H9 (cell line): Measurements from ENCODE around the gene STXBP6. TPM values are rescaled to one million over a fixed set of nuclear protein-coding genes. Genes with fewer than 3 reads are reported as not detected.

ENCODE experiments used
- DNase-seq: peaks from one replicate; pipeline ENCODE4 v3.0.0-alpha.2; 2017
- H2AFZ ChIP-seq: one replicate; pipeline ENCODE4 v1.6.1; 2013; ENCODE audit warnings: mild to moderate bottlenecking, low read length, control low read depth, moderate library complexity
- H2AK5ac ChIP-seq: 2 replicates; pipeline ENCODE4 v1.6.1; 2013; ENCODE audit warnings: low read length, control low read depth, mixed read lengths; ENCODE audit not compliant: insufficient read length
- H2BK120ac ChIP-seq: one replicate; pipeline ENCODE4 v1.6.1; 2013; ENCODE audit warnings: low read depth, mild to moderate bottlenecking, low read length, control low read depth, inconsistent platforms; ENCODE audit not compliant: poor library complexity, severe bottlenecking
- H2BK12ac ChIP-seq: 2 replicates; pipeline ENCODE4 v1.6.1; 2013; ENCODE audit warnings: low read length, control low read depth, mixed read lengths, low read depth; ENCODE audit not compliant: insufficient read length
- H2BK15ac ChIP-seq: 2 replicates; pipeline ENCODE4 v1.6.1; 2013; ENCODE audit warnings: low read depth, low read length, control low read depth
- H2BK20ac ChIP-seq: one replicate; pipeline ENCODE4 v1.6.1; 2013; ENCODE audit warnings: low read depth, mild to moderate bottlenecking, low read length, control low read depth, inconsistent platforms; ENCODE audit not compliant: poor library complexity, severe bottlenecking
- H2BK5ac ChIP-seq: 2 replicates; pipeline ENCODE4 v1.6.1; 2013; ENCODE audit warnings: low read length, control low read depth, mixed read lengths; ENCODE audit not compliant: insufficient read length
- H3K14ac ChIP-seq: 2 replicates; pipeline ENCODE4 v1.6.1; 2013; ENCODE audit warnings: low read length, control low read depth; ENCODE audit not compliant: insufficient read depth
- H3K18ac ChIP-seq: 2 replicates; pipeline ENCODE4 v1.6.1; 2013; ENCODE audit warnings: low read depth, mild to moderate bottlenecking, mixed read lengths, low read length, control low read depth; ENCODE audit not compliant: insufficient read length
- H3K23ac ChIP-seq: 2 replicates; pipeline ENCODE4 v1.6.1; 2013; ENCODE audit warnings: low read length, control low read depth, mixed read lengths, low read depth; ENCODE audit not compliant: insufficient read length
- H3K23me2 ChIP-seq: 2 replicates; pipeline ENCODE4 v1.6.1; 2013; ENCODE audit warnings: low read depth, mild to moderate bottlenecking, mixed read lengths, low read length, control low read depth; ENCODE audit not compliant: insufficient read length, poor library complexity, severe bottlenecking
- H3K27ac ChIP-seq: 2 replicates; pipeline ENCODE4 v1.5.1; 2013; ENCODE audit warnings: low read length, control low read depth, mixed read lengths, low read depth; ENCODE audit not compliant: insufficient read length
- H3K27me3 ChIP-seq: 2 replicates; pipeline ENCODE4 v1.6.1; 2013; ENCODE audit warnings: low read length, control low read depth, inconsistent platforms; ENCODE audit not compliant: insufficient read depth
- H3K4ac ChIP-seq: 2 replicates; pipeline ENCODE4 v1.6.1; 2013; ENCODE audit warnings: low read depth, mild to moderate bottlenecking, control low read depth, inconsistent platforms, low read length, moderate library complexity
- H3K4me1 ChIP-seq: 2 replicates; pipeline ENCODE4 v1.6.1; 2013; ENCODE audit warnings: low read length, control low read depth, inconsistent platforms; ENCODE audit not compliant: insufficient read depth
- H3K4me2 ChIP-seq: 2 replicates; pipeline ENCODE4 v1.6.1; 2013; ENCODE audit warnings: low read length, control low read depth, mixed read lengths; ENCODE audit not compliant: insufficient read length, insufficient read depth
- H3K56ac ChIP-seq: 2 replicates; pipeline ENCODE4 v1.6.1; 2013; ENCODE audit warnings: low read depth, mild to moderate bottlenecking, mixed read lengths, low read length, control low read depth; ENCODE audit not compliant: insufficient read length
- H3K79me1 ChIP-seq: 2 replicates; pipeline ENCODE4 v1.6.1; 2013; ENCODE audit warnings: low read depth, mild to moderate bottlenecking, moderate library complexity, low read length, control low read depth, inconsistent platforms; ENCODE audit not compliant: insufficient read depth, poor library complexity, severe bottlenecking
- H3K79me2 ChIP-seq: 2 replicates; pipeline ENCODE4 v1.6.1; 2013; ENCODE audit warnings: low read length, control low read depth, inconsistent platforms; ENCODE audit not compliant: insufficient read depth
- H3K9ac ChIP-seq: 2 replicates; pipeline ENCODE4 v1.6.1; 2013; ENCODE audit warnings: low read length, control low read depth, mixed read lengths; ENCODE audit not compliant: insufficient read length; ENCODE audit errors: extremely low read depth
- H3K9me3 ChIP-seq: one replicate; pipeline ENCODE4 v1.6.1; 2013; ENCODE audit warnings: low read depth, low read length, inconsistent platforms; ENCODE audit not compliant: control insufficient read depth
- H3T11ph ChIP-seq: one replicate; pipeline ENCODE4 v1.6.1; 2013; ENCODE audit warnings: mild to moderate bottlenecking, low read length, control low read depth, inconsistent platforms
- H4K20me1 ChIP-seq: one replicate; pipeline ENCODE4 v1.6.1; 2013; ENCODE audit not compliant: control insufficient read depth, insufficient read length, insufficient read depth
- H4K5ac ChIP-seq: 2 replicates; pipeline ENCODE4 v1.6.1; 2013; ENCODE audit warnings: low read depth, mild to moderate bottlenecking, mixed read lengths, low read length, control low read depth; ENCODE audit not compliant: insufficient read length
- H4K8ac ChIP-seq: replicated peaks from 2 replicates; pipeline ENCODE4 v1.6.1; 2013; ENCODE audit warnings: low read length, control low read depth, mixed read lengths, low read depth; ENCODE audit not compliant: insufficient read length
- H4K91ac ChIP-seq: 2 replicates; pipeline ENCODE4 v1.6.1; 2013; ENCODE audit warnings: low read depth, mild to moderate bottlenecking, moderate library complexity, mixed read lengths, low read length, control low read depth; ENCODE audit not compliant: insufficient read length
- H3K27ac Mint-ChIP-seq, 3 experiments: 2 replicates in 2 of 3; 3 replicates in 1 of 3; pipeline ENCODE4 v1.8.0; 2020 to 2021; ENCODE audit warnings: mixed read lengths in 3 of 3, mild to moderate bottlenecking in 1 of 3, moderate library complexity in 1 of 3
- H3K27me3 Mint-ChIP-seq: 2 replicates; pipeline ENCODE4 v1.8.0; 2021; ENCODE audit warnings: low read depth, mild to moderate bottlenecking, moderate library complexity, mixed read lengths
- H3K36me3 Mint-ChIP-seq, 3 experiments: 2 replicates in 2 of 3; 3 replicates in 1 of 3; pipeline ENCODE4 v1.8.0; 2020 to 2021; ENCODE audit warnings: low read depth in 3 of 3, mixed read lengths in 3 of 3; ENCODE audit not compliant: insufficient read depth in 1 of 3
- H3K4me1 Mint-ChIP-seq, 2 experiments: 2 replicates each; pipeline ENCODE4 v1.8.0; 2020; ENCODE audit warnings: mixed read lengths in 2 of 2
- H3K4me3 Mint-ChIP-seq, 2 experiments: 2 replicates in 1 of 2; 3 replicates in 1 of 2; pipeline ENCODE4 v1.8.0; 2020 to 2021; ENCODE audit warnings: mild to moderate bottlenecking in 2 of 2, mixed read lengths in 2 of 2, moderate library complexity in 1 of 2
- H3K9me3 Mint-ChIP-seq, 2 experiments: 2 replicates in 1 of 2; 3 replicates in 1 of 2; pipeline ENCODE4 v1.8.0; 2020; ENCODE audit warnings: mild to moderate bottlenecking in 2 of 2, mixed read lengths in 2 of 2, moderate library complexity in 1 of 2
- WGBS: extraction: QIAGEN DNeasy Blood & Tissue Kit; methylation state at CpG from one replicate; pipeline ENCODE4 v1.1.7; 2013; ENCODE audit warnings: missing lambda C conversion rate, low lambda C conversion rate, mixed read lengths; ENCODE audit not compliant: insufficient read length; ENCODE audit errors: extremely low coverage; 5-methylcytosine and 5-hydroxymethylcytosine counted together
- total RNA-seq: library from RNA; stranded (reverse); gene quantifications from 2 replicates; pipeline ENCODE4 v1.2.1, GENCODE V29; 2021
- TF ChIP-seq, protein P1 (sequence below): fragments of 200-600 bp; sonication (generic); conservative IDR thresholded peaks from 3 replicates; pipeline ENCODE4 v1.8.0; 2021; ENCODE audit warnings: antibody characterized with exemption, mild to moderate bottlenecking

STXBP6 gene
- total RNA-seq, 1 experiment from 2014 or later: 3.6 TPM

DNA sequence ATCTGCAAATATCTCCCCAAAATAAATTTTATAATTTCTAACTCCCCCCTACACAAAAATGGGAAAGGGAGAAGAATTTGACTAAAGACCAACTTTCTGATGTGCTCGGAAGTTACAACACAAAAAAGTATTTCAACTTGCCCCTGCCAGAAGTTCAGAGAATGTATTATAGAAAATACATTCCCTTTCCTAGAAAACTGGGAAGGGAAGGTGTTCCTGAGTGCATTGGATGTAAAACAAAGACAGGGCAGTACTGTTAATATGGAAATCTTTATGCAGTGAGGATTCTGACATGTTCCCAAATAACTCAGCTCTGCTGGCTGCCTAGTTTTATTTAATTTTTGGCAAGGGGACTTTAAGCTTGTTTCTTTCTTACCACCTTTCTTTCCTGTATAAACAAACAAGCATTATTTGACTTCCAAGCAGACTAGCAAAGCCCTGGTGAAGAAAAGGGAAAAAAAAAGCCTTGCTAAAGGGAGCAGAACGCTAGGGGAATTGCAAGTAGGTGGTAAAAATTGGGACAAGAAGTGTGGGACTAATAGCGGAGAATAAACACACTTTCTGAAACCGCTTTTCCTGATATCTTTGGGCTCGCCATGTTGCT is 124.1 kb downstream of the STXBP6 start:
- no peak overlapping the region for H2BK15ac ChIP-seq
- H3K27me3 ChIP-seq: no peaks in the 10 kb centered on the region
- peaks cover 2% of the 10 kb centered on the region; the same call in 1 of the 2 replicates for H3K4me1 ChIP-seq
- no peaks in the 10 kb centered on the region for H3K79me1 ChIP-seq
- no peak overlapping the region for H2BK120ac ChIP-seq
- H3K9ac ChIP-seq: no peak overlapping the region
- no peak overlapping the region for H4K5ac ChIP-seq
- no peak overlapping the region for H2BK12ac ChIP-seq
- Mint-ChIP-seq H3K27me3 (no peaks in the 10 kb centered on the region), H3K9me3 (no peaks in the 10 kb centered on the region), H3K4me1 (peaks cover 26 to 28% of the 10 kb centered on the region in 2 experiments), H3K36me3 (no peaks in the 10 kb centered on the region), H3K27ac (peak overlapping the region in 1 of 3 experiments; percentile 57; a peak in 2 of 7 replicates), H3K4me3 (no peak overlapping the region)
- H2AFZ ChIP-seq: no peak overlapping the region
- H3K14ac ChIP-seq: no peak overlapping the region
- no peak overlapping the region for H3K27ac ChIP-seq
- no peak overlapping the region for H3K18ac ChIP-seq
- TF ChIP-seq, protein P1, sequence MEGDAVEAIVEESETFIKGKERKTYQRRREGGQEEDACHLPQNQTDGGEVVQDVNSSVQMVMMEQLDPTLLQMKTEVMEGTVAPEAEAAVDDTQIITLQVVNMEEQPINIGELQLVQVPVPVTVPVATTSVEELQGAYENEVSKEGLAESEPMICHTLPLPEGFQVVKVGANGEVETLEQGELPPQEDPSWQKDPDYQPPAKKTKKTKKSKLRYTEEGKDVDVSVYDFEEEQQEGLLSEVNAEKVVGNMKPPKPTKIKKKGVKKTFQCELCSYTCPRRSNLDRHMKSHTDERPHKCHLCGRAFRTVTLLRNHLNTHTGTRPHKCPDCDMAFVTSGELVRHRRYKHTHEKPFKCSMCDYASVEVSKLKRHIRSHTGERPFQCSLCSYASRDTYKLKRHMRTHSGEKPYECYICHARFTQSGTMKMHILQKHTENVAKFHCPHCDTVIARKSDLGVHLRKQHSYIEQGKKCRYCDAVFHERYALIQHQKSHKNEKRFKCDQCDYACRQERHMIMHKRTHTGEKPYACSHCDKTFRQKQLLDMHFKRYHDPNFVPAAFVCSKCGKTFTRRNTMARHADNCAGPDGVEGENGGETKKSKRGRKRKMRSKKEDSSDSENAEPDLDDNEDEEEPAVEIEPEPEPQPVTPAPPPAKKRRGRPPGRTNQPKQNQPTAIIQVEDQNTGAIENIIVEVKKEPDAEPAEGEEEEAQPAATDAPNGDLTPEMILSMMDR: no peak
- no peak overlapping the region for H3K4ac ChIP-seq
- no peak overlapping the region for H2AK5ac ChIP-seq
- H4K91ac ChIP-seq: no peak overlapping the region
- H3K56ac ChIP-seq: no peak overlapping the region
- no peaks in the 10 kb centered on the region for H3K79me2 ChIP-seq
- H3K23ac ChIP-seq: no peak overlapping the region
- no peaks in the 10 kb centered on the region for H3K23me2 ChIP-seq
- no peak overlapping the region for H2BK5ac ChIP-seq
- H3K9me3 ChIP-seq: no peaks in the 10 kb centered on the region
- no peaks in the 10 kb centered on the region for H4K20me1 ChIP-seq
- no peak overlapping the region for H2BK20ac ChIP-seq
- H3K4me2 ChIP-seq: no peak overlapping the region
- no peak overlapping the region for H4K8ac ChIP-seq
- WGBS: no CpG with 5 or more reads among the region's 5 CpGs
- H3T11ph ChIP-seq: no peak overlapping the region
- DNase-seq: no peak
